Neural progenitor cell (in vitro differentiated cells): ENCODE data around the gene NEO1. TPM values are rescaled to one million over a fixed set of nuclear protein-coding genes. Genes with fewer than 3 reads are reported as not detected.

Source experiments
- DNase-seq: peaks from one replicate; pipeline ENCODE4 v3.0.0-alpha.2; 2016; ENCODE audit warnings: low spot score
- H2AFZ ChIP-seq: fragments of 200-600 bp; sonication (generic); replicated peaks from 2 replicates; pipeline ENCODE4 v1.6.1; 2016; ENCODE audit warnings: antibody characterized with exemption
- H3F3A ChIP-seq: fragments of 200-600 bp; sonication (generic); 2 replicates; pipeline ENCODE4 v1.6.1; 2016; ENCODE audit warnings: antibody characterized with exemption, low read depth
- H3K27ac ChIP-seq: fragments of 200-600 bp; sonication (generic); 2 replicates; pipeline ENCODE4 v1.5.1; 2016; ENCODE audit warnings: mild to moderate bottlenecking
- H3K27me3 ChIP-seq: fragments of 200-600 bp; sonication (generic); 2 replicates; pipeline ENCODE4 v1.6.1; 2016; ENCODE audit warnings: mild to moderate bottlenecking, moderate library complexity
- H3K36me3 ChIP-seq: fragments of 200-600 bp; sonication (generic); 2 replicates; pipeline ENCODE4 v1.5.1; 2016
- H3K4me1 ChIP-seq: fragments of 200-600 bp; sonication (generic); 2 replicates; pipeline ENCODE4 v1.6.1; 2016; ENCODE audit warnings: mixed run types
- H3K4me2 ChIP-seq: fragments of 200-600 bp; sonication (generic); 2 replicates; pipeline ENCODE4 v1.6.1; 2016
- H3K4me3 ChIP-seq: fragments of 200-600 bp; sonication (generic); 2 replicates; pipeline ENCODE4 v1.5.1; 2016
- H3K79me2 ChIP-seq: fragments of 200-600 bp; sonication (generic); 2 replicates; pipeline ENCODE4 v1.6.1; 2016; ENCODE audit warnings: low read depth
- H3K9ac ChIP-seq: fragments of 200-600 bp; sonication (generic); 2 replicates; pipeline ENCODE4 v1.6.1; 2016
- H3K9me3 ChIP-seq: fragments of 200-600 bp; sonication (generic); 2 replicates; pipeline ENCODE4 v1.5.1; 2016; ENCODE audit warnings: low read depth
- H4K20me1 ChIP-seq: fragments of 200-600 bp; sonication (generic); 2 replicates; pipeline ENCODE4 v1.6.1; 2016; ENCODE audit warnings: low read depth
- H3K27ac Mint-ChIP-seq: 3 replicates; pipeline ENCODE4 v1.8.0; 2021; ENCODE audit warnings: mixed read lengths
- H3K27me3 Mint-ChIP-seq: 2 replicates; pipeline ENCODE4 v1.8.0; 2022; ENCODE audit warnings: low read depth, mild to moderate bottlenecking, inconsistent platforms, moderate library complexity, mixed read lengths; ENCODE audit not compliant: insufficient read depth
- H3K36me3 Mint-ChIP-seq: 3 replicates; pipeline ENCODE4 v1.8.0; 2021; ENCODE audit warnings: mixed read lengths
- H3K4me1 Mint-ChIP-seq: 3 replicates; pipeline ENCODE4 v1.8.0; 2021; ENCODE audit warnings: mixed read lengths
- H3K4me3 Mint-ChIP-seq: 3 replicates; pipeline ENCODE4 v1.8.0; 2021; ENCODE audit warnings: mild to moderate bottlenecking, moderate library complexity, mixed read lengths
- H3K9me3 Mint-ChIP-seq: 3 replicates; pipeline ENCODE4 v1.8.0; 2020; ENCODE audit warnings: mixed read lengths
- CTCF ChIP-seq: fragments of 200-600 bp; sonication (generic); IDR thresholded peaks from 2 replicates; pipeline ENCODE4 v1.5.1; 2017; ENCODE audit warnings: antibody characterized with exemption, mild to moderate bottlenecking
- EZH2 ChIP-seq: fragments of 200-600 bp; sonication (generic); IDR thresholded peaks from 2 replicates; pipeline ENCODE4 v1.6.1; 2017; ENCODE audit warnings: antibody characterized with exemption, mild to moderate bottlenecking, moderate library complexity
- EZH2phosphoT487 ChIP-seq: fragments of 200-600 bp; sonication (generic); IDR thresholded peaks from 2 replicates; pipeline ENCODE4 v1.6.1; 2017; ENCODE audit warnings: antibody characterized with exemption
- total RNA-seq: library from RNA; depleted of rRNA; stranded (reverse); fragments of >200 nt; gene quantifications from 2 replicates; pipeline ENCODE4 v1.2.3, GENCODE V29; 2015; ENCODE audit warnings: low replicate concordance

Gene NEO1
- total RNA-seq, 1 donor from 2014 or later, result 77.9 TPM

- Histone ChIP-seq H3K4me1 (peaks cover 5% of the 10 kb centered on the region), H3K79me2 (peaks cover 85% of the 10 kb centered on the region), H3K27me3 (no peaks in the 10 kb centered on the region), H3K4me3 (no peak overlapping the region), H3F3A (peaks cover 14% of the 10 kb centered on the region), H3K9ac (no peak overlapping the region), H2AFZ (no peak overlapping the region), H4K20me1 (peaks cover 76% of the 10 kb centered on the region), H3K36me3 (no peaks in the 10 kb centered on the region), H3K9me3 (no peaks in the 10 kb centered on the region), H3K27ac (no peak overlapping the region), H3K4me2 (no peak overlapping the region)
- Mint-ChIP-seq H3K4me3 (no peak overlapping the region), H3K9me3 (no peaks in the 10 kb centered on the region), H3K27ac (no peak overlapping the region), H3K36me3 (peaks cover 7% of the 10 kb centered on the region), H3K4me1 (peaks cover 8% of the 10 kb centered on the region), H3K27me3 (no peaks in the 10 kb centered on the region)
- no peak for DNase-seq
- TF ChIP-seq EZH2 (no peak), CTCF (no peak), EZH2phosphoT487 (no peak)
Observed at GRCh38 chr15:73056460-73056859, 4.2 kb downstream of the NEO1 start.

DNA sequence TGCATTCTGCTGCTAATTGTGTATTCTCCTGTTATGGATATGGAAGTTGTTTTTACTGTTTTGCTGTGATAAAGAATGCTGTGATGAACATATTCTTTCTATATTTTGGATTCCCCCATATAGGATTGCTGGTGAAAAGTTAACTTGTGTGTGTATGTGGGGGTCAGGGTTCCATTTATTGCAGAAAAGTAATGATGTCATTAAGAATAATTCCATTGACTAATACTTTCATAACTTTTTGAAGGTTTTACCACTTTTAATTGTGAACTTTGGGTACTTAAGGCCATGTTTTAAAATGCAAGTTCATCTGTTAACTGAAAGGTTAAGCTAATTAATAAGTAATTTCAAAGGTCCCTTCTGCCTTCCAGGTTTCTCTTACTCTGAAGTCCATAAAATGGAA lies 6.2 kb downstream of the NEO1 start:
- no peaks in the 10 kb centered on the region for H3K9me3 Mint-ChIP-seq
- Histone ChIP-seq H3K4me2 (no peak overlapping the region), H3K79me2 (peaks cover 100% of the 10 kb centered on the region)

GRCh38 chr15:73065114-73065513 lies 12.9 kb downstream of the NEO1 start:
- peaks cover 4% of the 10 kb centered on the region for H3K9me3 Mint-ChIP-seq
- H3K27ac ChIP-seq, result no peak overlapping the region
- DNase-seq, result no peak
- H3K4me2 ChIP-seq, result no peak overlapping the region
- peaks cover 100% of the 10 kb centered on the region for H3K79me2 ChIP-seq
- H3K36me3 ChIP-seq, result no peaks in the 10 kb centered on the region
- no peak overlapping the region for H2AFZ ChIP-seq
- H4K20me1 ChIP-seq, result peaks cover 62% of the 10 kb centered on the region
- no peaks in the 10 kb centered on the region for H3K27me3 Mint-ChIP-seq
- H3F3A ChIP-seq, result no peaks in the 10 kb centered on the region
- no peak overlapping the region for H3K9ac ChIP-seq
- TF ChIP-seq EZH2 (no peak), EZH2phosphoT487 (no peak), CTCF (no peak)
- peaks cover 5% of the 10 kb centered on the region for H3K4me1 ChIP-seq
- H3K36me3 Mint-ChIP-seq, result peaks cover 8% of the 10 kb centered on the region
- H3K4me3 ChIP-seq, result no peak overlapping the region
- H3K27ac Mint-ChIP-seq, result no peak overlapping the region
- H3K27me3 ChIP-seq, result no peaks in the 10 kb centered on the region
- no peaks in the 10 kb centered on the region for H3K4me1 Mint-ChIP-seq
- H3K4me3 Mint-ChIP-seq, result no peak overlapping the region
- no peaks in the 10 kb centered on the region for H3K9me3 ChIP-seq

More for the DNA sequence above, 6.2 kb downstream of the NEO1 start:
- Mint-ChIP-seq H3K27me3 (no peaks in the 10 kb centered on the region), H3K4me1 (peaks cover 4% of the 10 kb centered on the region), H3K4me3 (no peak overlapping the region), H3K27ac (no peak overlapping the region), H3K36me3 (peaks cover 9% of the 10 kb centered on the region)
- Histone ChIP-seq H3K9me3 (no peaks in the 10 kb centered on the region), H3K27ac (no peak overlapping the region), H3K36me3 (no peaks in the 10 kb centered on the region), H4K20me1 (peaks cover 91% of the 10 kb centered on the region), H3K27me3 (no peaks in the 10 kb centered on the region), H3F3A (peaks cover 2% of the 10 kb centered on the region), H3K4me3 (no peak overlapping the region), H3K4me1 (peaks cover 9% of the 10 kb centered on the region), H3K9ac (no peak overlapping the region), H2AFZ (no peak overlapping the region)
- no peak for TF ChIP-seq CTCF
- DNase-seq, result no peak
